LNCAP (cell line): Measurements from ENCODE around the gene TIMM10.

Source experiments
- TF ChIP-seq, protein P1 (sequence below): fragments of 450-650 bp; IDR thresholded peaks from 2 replicates; pipeline ENCODE4 v1.5.1; 2017; ENCODE audit warnings: mild to moderate bottlenecking

The TIMM10 gene

DNA sequence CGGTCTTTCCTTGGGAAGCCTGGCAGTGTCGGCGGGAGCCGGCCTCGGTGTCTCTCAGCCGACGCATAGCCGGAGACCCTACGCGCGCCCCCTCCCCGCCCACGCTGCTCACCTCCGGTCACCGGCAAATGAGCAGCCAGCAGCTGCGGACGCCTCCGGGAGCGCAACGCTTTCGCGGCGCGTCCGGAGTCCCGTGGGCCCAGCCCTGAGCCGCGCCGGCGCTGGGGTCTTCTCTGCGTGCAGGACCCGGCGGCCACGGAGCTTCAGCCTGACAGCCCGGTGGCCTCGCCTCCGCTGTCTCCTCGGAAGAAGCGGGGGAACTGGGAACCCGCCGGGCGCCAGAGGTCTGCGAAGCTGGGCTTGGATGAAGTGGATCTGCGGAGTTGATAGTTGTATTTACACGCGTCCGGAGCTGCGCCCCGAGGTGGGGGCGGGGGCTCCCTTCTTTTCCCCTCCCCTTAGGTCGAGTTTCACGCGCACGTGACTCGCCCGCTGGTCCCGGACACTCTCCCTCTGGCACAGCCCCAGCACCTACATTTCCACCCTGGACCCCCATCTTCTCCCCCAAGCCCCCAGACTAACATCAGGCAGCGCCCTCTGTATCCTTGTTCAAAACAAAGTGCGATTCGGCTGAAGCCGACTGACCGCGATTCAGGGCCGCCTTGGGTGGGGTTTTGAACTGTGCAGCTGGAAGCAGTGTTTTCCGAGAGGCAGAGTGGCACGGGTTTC is 15.1 kb downstream of the TIMM10 start, which contains the start of gene SLC43A1:
Gene SLC43A1, minus strand, starts transcription at position 371 of the 729 bp plus-strand sequence. CDS start 1,591 bp downstream, outside the sequence.
- TF ChIP-seq, protein P1, sequence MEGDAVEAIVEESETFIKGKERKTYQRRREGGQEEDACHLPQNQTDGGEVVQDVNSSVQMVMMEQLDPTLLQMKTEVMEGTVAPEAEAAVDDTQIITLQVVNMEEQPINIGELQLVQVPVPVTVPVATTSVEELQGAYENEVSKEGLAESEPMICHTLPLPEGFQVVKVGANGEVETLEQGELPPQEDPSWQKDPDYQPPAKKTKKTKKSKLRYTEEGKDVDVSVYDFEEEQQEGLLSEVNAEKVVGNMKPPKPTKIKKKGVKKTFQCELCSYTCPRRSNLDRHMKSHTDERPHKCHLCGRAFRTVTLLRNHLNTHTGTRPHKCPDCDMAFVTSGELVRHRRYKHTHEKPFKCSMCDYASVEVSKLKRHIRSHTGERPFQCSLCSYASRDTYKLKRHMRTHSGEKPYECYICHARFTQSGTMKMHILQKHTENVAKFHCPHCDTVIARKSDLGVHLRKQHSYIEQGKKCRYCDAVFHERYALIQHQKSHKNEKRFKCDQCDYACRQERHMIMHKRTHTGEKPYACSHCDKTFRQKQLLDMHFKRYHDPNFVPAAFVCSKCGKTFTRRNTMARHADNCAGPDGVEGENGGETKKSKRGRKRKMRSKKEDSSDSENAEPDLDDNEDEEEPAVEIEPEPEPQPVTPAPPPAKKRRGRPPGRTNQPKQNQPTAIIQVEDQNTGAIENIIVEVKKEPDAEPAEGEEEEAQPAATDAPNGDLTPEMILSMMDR = no peak

DNA sequence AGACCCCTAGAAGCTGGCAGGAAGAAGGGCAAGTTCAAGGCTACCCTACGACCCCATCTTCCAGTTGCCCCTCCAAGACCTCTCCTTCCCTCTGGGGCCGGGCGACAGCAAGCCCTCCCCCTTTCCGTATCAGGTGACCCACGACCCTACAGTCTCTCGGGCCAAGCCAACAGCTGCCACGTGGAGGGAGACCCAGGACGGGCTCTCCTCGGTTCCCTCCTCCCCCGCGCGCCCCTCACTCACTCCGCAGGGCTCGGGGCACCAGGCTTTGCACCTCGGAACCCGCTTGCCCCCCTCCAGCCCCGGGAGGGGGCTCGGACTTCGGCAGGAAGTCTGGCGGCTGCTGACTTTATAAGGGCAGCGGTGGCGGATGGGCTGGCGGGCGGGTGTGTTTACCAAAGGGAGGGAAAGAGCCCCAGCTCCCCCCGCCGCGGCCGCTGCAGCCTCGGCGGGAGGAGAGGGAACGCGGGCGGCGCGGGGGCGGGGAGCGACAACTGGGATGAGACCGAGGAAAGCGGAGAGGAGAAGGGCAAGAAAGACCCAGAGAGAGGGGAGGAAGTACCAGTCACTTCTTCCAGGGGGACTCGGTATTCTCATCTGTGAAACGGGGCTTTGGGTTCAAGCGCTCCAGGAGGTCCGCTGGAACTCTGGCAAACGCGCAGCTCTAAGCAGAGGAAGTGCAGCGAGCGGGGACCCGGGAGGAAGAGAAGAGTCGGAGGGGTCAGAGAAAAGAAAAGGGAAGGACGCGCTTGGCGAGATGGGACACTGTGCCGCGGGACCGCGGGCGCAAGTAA is 15.8 kb downstream of the TIMM10 start:
- TF ChIP-seq, protein P1 = no peak

DNA sequence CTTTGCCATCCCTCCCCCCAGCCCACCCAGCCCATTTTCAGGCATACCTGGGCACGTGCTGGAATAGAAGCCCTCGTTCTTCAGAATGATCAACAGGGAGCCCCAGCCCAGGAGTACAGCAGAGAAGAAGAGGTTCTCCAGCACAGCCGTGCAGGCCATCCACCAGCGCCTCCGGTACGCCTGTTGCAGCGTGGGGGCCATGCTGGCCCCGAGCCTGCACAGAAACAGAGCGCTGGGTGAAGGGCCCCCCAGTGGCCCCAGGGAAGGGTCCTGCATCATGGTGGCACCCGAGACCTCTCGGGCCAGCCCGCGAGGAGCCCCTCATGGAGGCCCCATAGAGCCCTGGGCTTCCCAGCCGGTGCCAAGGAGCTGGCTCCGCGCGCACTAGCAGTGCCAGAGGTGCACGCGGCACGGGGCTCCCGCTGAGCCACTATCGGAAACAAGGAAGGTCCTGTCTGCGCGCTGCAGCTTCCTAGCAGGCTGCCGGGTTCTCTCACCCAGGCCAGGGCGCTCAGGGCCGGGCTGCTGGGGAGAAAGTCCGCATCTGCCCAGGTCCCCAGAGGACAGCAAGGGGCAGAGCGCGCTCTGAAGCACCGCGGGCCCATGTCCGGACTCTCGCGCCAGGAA is 16.5 kb downstream of the TIMM10 start:
- TF ChIP-seq, protein P1 = no peak

DNA sequence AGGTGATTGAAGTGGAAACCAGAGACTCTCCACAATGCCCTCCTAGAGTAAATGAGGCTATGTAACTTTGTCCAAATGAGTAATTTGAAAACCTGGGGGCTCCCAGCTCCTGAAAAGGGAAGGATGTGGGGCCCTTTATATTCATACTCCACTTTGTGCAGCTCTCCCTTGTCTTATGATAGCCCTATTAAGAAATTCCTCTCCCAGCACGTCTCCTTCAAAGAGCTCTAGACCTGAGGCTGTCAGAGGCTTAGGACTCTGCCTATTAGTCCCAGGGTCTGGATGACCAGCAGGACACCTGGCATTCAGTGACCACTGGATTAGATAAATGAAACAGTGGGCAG is 17.1 kb downstream of the TIMM10 start:
- TF ChIP-seq, protein P1 = no peak

DNA sequence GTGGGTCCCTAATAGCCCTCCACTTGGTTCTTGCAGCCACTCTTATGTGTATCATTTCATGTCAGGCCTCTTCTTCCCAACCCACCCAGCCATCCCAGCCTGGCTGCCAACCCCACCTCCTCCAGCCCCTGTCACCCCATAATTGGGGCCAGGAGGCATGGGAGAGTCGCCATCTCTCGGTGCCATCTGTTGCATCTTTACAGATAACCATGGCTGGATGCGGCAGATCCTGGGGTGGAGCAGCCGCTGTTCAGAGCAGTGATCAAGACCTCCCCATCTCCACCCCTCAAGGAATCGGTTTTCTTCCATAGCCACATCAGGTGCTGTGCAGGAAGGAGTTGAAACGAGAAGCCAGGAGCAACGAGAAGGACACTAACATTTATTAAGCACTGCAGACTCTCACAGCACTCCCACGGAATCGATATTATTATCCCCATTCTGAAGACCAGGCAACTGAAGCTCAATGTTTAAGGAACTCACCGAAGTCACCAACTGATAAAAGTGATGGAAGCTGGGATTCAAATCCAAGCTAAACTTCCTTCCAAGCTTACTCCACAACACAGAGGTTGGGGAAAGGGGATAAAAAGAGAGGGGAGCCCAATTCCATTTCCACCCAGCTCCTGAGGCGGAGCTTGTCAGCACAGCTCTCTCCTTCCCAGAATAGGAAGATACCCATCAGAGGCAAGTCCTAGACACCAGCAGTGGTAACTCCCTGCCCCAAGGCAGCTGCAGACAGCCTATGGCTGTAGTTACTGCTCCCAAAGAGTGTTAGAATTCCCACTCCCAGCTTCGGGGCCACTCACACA is 17.7 kb downstream of the TIMM10 start:
- TF ChIP-seq, protein P1 = no peak

DNA sequence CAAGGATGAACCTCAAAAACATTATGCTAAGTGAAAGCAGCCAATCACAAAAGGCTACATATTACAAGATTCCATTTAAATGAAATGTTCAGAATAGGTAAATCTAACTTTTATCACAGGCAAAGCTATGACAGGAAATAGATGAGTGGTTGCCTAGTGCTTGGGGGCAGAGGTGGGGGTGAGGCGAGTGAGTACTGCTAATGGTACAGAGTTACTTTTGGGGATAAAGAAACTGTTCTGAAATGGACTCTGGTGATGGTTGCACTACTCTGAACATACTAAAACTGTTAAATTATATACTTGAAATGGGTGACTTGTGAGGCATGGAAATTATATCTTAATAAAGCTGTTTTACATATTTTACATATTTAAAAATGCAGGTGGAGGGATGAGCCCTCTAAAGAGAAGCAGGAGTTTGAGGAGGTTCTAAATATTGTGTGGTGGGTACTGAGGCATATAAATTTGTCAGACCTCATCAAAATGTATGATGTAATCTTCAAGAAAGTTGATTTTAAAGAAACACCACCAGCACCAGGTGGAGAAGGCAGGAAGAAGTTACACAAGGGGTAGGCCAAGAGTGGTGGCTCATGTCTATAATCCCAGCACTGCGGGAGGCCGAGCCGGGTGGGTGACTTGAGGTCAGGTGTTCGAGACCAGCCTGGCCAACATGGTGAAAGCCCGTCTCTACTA is 18.7 kb downstream of the TIMM10 start:
- TF ChIP-seq, protein P1 = no peak
